HCT116 (cell line): Measurements from ENCODE around the gene COL1A1. TPM values are rescaled to one million over a fixed set of nuclear protein-coding genes. Genes with fewer than 3 reads are reported as not detected.

Source experiments
- ATAC-seq: fragments of 200-7000 bp; cut with Tn5 transposase; 2 replicates; pipeline ENCODE4 v1.9.1; 2020; ENCODE audit warnings: mild to moderate bottlenecking, moderate library complexity
- BruUV-seq: library from RNA; stranded (reverse); fragments of 400-500 nt; replicated peaks from 2 replicates; lab custom pipeline; 2021; lab: Mats Ljungman, UMichigan
- CTCF ChIA-PET: fragments of 300-600 bp; sonication (Branson Sonifier 250); formaldehyde crosslinking; loops from one replicate; lab custom pipeline; 2021; ENCODE audit warnings: antibody characterized with exemption; lab: Charles Lee
- POLR2A ChIA-PET: fragments of 300-600, 350-600 bp; sonication (Branson Sonifier 250); formaldehyde crosslinking; loops from one replicate; lab custom pipeline; 2021; ENCODE audit warnings: antibody characterized with exemption; lab: Charles Lee
- RAD21 ChIA-PET, 2 experiments: fragments of 300-600 bp; sonication (Branson Sonifier 250); formaldehyde crosslinking; loops; one replicate each; lab custom pipeline; 2023; ENCODE audit warnings: low total read pairs in 2 of 2; ENCODE audit not compliant: uncharacterized antibody in 2 of 2, unreplicated experiment in 2 of 2, low non-redundant PET in 1 of 2; lab: Charles Lee
- DNase-seq: peaks from one replicate; pipeline ENCODE4 v3.0.0-alpha.2; 2010; ENCODE audit warnings: low read depth, low spot score
- H2AFZ ChIP-seq: fragments of 200-600 bp; shearing (Covaris generic), sonication (generic); 2 replicates; pipeline ENCODE4 v1.6.1; 2017; ENCODE audit warnings: low read depth, mixed run types, mixed read lengths, antibody characterized with exemption, low read length; ENCODE audit not compliant: poor library complexity, severe bottlenecking
- H3K27ac ChIP-seq: 2 replicates; pipeline ENCODE4 v1.5.1; 2012; ENCODE audit warnings: low read depth, low read length
- H3K27me3 ChIP-seq: fragments of 200-600 bp; sonication (generic); 2 replicates; pipeline ENCODE4 v1.6.1; 2016; ENCODE audit warnings: mixed run types, low read length, mixed read lengths; ENCODE audit not compliant: insufficient read depth
- H3K36me3 ChIP-seq, 2 experiments: fragments of 200-500 bp in 1 of 2; fragments of 200-600 bp in 1 of 2; sonication (Bioruptor generic) in 1 of 2; sonication (generic) in 1 of 2; 2 replicates each; pipeline versions ENCODE4 v1.5.1 to v1.6.1; 2014 to 2016; ENCODE audit warnings: low read length in 2 of 2, inconsistent platforms in 1 of 2, mixed read lengths in 1 of 2, mixed run types in 1 of 2; ENCODE audit not compliant: insufficient read depth in 2 of 2, control insufficient read depth in 1 of 2
- H3K4me1 ChIP-seq, 2 experiments: fragments of 200-600 bp in 1 of 2; sonication (generic) in 1 of 2; 2 replicates each; pipeline versions ENCODE4 v1.5.1 to v1.6.1; 2012 to 2017; ENCODE audit warnings: low read length in 2 of 2, inconsistent platforms in 1 of 2, mild to moderate bottlenecking in 1 of 2, mixed read lengths in 1 of 2, mixed run types in 1 of 2, moderate library complexity in 1 of 2; ENCODE audit not compliant: insufficient read depth in 2 of 2, control insufficient read depth in 1 of 2
- H3K4me2 ChIP-seq: fragments of 200-600 bp; sonication (generic); 2 replicates; pipeline ENCODE4 v1.6.1; 2017; ENCODE audit warnings: mixed run types, low read length, mixed read lengths
- H3K4me3 ChIP-seq, 2 experiments: fragments of 200-600 bp in 1 of 2; sonication (generic) in 1 of 2; replicated peaks in 1 of 2; 2 replicates each; pipeline ENCODE4 v1.5.1; 2011 to 2016; ENCODE audit warnings: low read length in 2 of 2, control low read depth in 1 of 2, low read depth in 1 of 2, mild to moderate bottlenecking in 1 of 2, mixed read lengths in 1 of 2, mixed run types in 1 of 2
- H3K79me2 ChIP-seq: fragments of 200-600 bp; sonication (generic); 2 replicates; pipeline ENCODE4 v1.6.1; 2017; ENCODE audit warnings: mild to moderate bottlenecking, mixed run types, low read length, moderate library complexity, mixed read lengths; ENCODE audit not compliant: insufficient read depth
- H3K9ac ChIP-seq: fragments of 200-600 bp; sonication (generic); 2 replicates; pipeline ENCODE4 v1.6.1; 2016; ENCODE audit warnings: low read length, mixed read lengths
- H3K9me2 ChIP-seq: fragments of 200-600 bp; sonication (generic), shearing (Covaris generic); 2 replicates; pipeline ENCODE4 v1.6.1; 2017; ENCODE audit warnings: mixed run types, mild to moderate bottlenecking, moderate library complexity; ENCODE audit not compliant: insufficient read depth
- H3K9me3 ChIP-seq, 2 experiments: fragments of 200-500 bp in 1 of 2; fragments of 200-600 bp in 1 of 2; sonication (Bioruptor generic) in 1 of 2; sonication (generic) in 1 of 2; 2 replicates each; pipeline ENCODE4 v1.6.1; 2014 to 2017; ENCODE audit warnings: low read length in 2 of 2, mixed read lengths in 2 of 2, inconsistent platforms in 1 of 2, low read depth in 1 of 2, mild to moderate bottlenecking in 1 of 2, mixed run types in 1 of 2, moderate library complexity in 1 of 2; ENCODE audit not compliant: control insufficient read depth in 1 of 2, insufficient read depth in 1 of 2
- H4K20me1 ChIP-seq: fragments of 200-600 bp; sonication (generic), shearing (Covaris generic); 2 replicates; pipeline ENCODE4 v1.6.1; 2017; ENCODE audit warnings: mixed run types, mild to moderate bottlenecking, moderate library complexity; ENCODE audit not compliant: insufficient read depth
- CBX3 ChIP-seq: IDR thresholded peaks from 2 replicates; pipeline ENCODE4 v1.6.1; 2012; ENCODE audit warnings: low read depth
- CEBPB ChIP-seq: IDR thresholded peaks from 2 replicates; pipeline ENCODE4 v1.6.1; 2012; ENCODE audit warnings: low read depth
- EZH2 ChIP-seq: fragments of 200-600 bp; sonication (generic); IDR thresholded peaks from 2 replicates; pipeline ENCODE4 v1.6.1; 2017; ENCODE audit warnings: antibody characterized with exemption, mixed run types
- FOSL1 ChIP-seq: IDR thresholded peaks from 2 replicates; pipeline ENCODE4 v1.6.1; 2012; ENCODE audit warnings: low read depth
- JUND ChIP-seq: IDR thresholded peaks from 2 replicates; pipeline ENCODE4 v1.6.1; 2012
- POLR2A ChIP-seq: IDR thresholded peaks from 2 replicates; pipeline ENCODE4 v1.7.0; 2011; ENCODE audit warnings: borderline replicate concordance; ENCODE audit not compliant: insufficient read depth, insufficient read length; ENCODE audit errors: extremely low read depth
- POLR2AphosphoS5 ChIP-seq: IDR thresholded peaks from 2 replicates; pipeline ENCODE4 v1.6.1; 2011; ENCODE audit warnings: mild to moderate bottlenecking, low read depth, low read length, moderate library complexity
- RAD21 ChIP-seq: IDR thresholded peaks from 2 replicates; pipeline ENCODE4 v1.6.1; 2012; ENCODE audit warnings: low read depth, mild to moderate bottlenecking
- SIN3A ChIP-seq: IDR thresholded peaks from 2 replicates; pipeline ENCODE4 v1.6.1; 2012; ENCODE audit warnings: low read depth
- SP1 ChIP-seq: IDR thresholded peaks from 2 replicates; pipeline ENCODE4 v1.6.1; 2012; ENCODE audit warnings: low read depth
- YY1 ChIP-seq: IDR thresholded peaks from 2 replicates; pipeline ENCODE4 v1.6.1; 2011; ENCODE audit warnings: low read length, low read depth, moderate library complexity, mild to moderate bottlenecking; ENCODE audit not compliant: insufficient replicate concordance; ENCODE audit errors: extremely low read depth
- ZBTB33 ChIP-seq: IDR thresholded peaks from 2 replicates; pipeline ENCODE4 v1.6.1; 2011; ENCODE audit warnings: mild to moderate bottlenecking, low read length, moderate library complexity; ENCODE audit not compliant: insufficient replicate concordance; ENCODE audit errors: extremely low read depth
- ZFX ChIP-seq: fragments of 450-650 bp; IDR thresholded peaks from 2 replicates; pipeline ENCODE4 v1.6.1; 2017
- intact Hi-C: fragments of 100-400 bp; cut with micrococcal nuclease; formaldehyde crosslinking; loops from 2 replicates; pipeline ENCODE4 v1.10.0; 2022
- total RNA-seq: library from RNA; stranded (reverse); gene quantifications from one replicate; pipeline ENCODE4 v1.2.1, GENCODE V29; 2021; ENCODE audit not compliant: unreplicated experiment
- TF ChIP-seq, protein P1 (sequence below): IDR thresholded peaks from 2 replicates; pipeline ENCODE4 v1.6.1; 2012
- TF ChIP-seq, protein P2 (sequence below): IDR thresholded peaks from 2 replicates; pipeline ENCODE4 v1.6.1; 2012

The COL1A1 gene
- total RNA-seq, 1 experiment from 2014 or later: 33.6 TPM

DNA sequence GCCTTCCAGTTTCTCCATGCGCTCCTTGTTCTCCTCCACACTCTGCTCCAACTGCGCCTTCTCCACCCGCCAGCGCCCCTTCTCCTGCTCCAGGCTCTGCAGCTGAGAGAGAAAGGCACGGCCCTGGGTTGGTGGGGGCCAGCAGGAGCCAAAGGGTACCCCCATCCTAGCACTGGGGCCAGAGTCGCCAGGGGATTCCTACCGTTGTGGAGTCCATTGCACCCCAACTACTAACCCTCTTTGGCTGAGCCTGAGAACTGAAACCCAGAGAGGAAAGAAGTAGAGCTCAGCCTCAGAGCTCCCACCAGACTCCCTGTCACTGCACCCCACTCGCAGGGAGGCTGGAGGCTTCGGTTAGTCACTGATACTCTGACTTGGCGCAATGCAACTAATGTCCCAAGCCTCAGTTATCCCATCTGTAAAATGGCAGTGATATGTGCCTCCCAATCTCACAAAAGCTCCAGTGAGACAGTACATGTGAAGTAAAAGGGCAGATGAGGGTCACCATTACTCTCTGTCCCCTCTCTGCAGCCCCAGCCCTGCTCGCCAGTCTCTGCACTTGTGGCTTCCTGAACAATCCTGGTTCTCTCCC is 65.2 kb downstream of the COL1A1 start:
- CTCF ChIA-PET: interaction anchor here (1.2 to 1.6 kb wide), 4 partner anchors 10 to 16 kb away, joined by 3 to 5 read pairs (median 4); no protein-coding TSS in a partner anchor
- intact Hi-C loops: no loop called here
- H3K4me1 ChIP-seq: peaks cover 12 to 34% of the 10 kb centered on the region in 2 experiments
- peaks cover 20% of the 10 kb centered on the region; the same call in 1 of the 2 replicates for H3K79me2 ChIP-seq
- H3K4me2 ChIP-seq: no peak overlapping the region
- H3K27ac ChIP-seq: no peak overlapping the region; the same call in 1 of the 2 replicates
- BruUV-seq: no TSS peak
- H3K4me3 ChIP-seq: no peak overlapping the region
- H3K36me3 ChIP-seq: peaks cover 61 to 70% of the 10 kb centered on the region in 2 experiments
- no peak overlapping the region for H3K9ac ChIP-seq
- peaks cover 4% of the 10 kb centered on the region; the same call in 1 of the 2 replicates for H4K20me1 ChIP-seq
- TF ChIP-seq ZFX: no peak
- no peak for TF ChIP-seq CEBPB
- TF ChIP-seq FOSL1: no peak
- no peak for TF ChIP-seq JUND
- no peak for TF ChIP-seq POLR2AphosphoS5
- TF ChIP-seq EZH2: no peak
- TF ChIP-seq, protein P1, sequence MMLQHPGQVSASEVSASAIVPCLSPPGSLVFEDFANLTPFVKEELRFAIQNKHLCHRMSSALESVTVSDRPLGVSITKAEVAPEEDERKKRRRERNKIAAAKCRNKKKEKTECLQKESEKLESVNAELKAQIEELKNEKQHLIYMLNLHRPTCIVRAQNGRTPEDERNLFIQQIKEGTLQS: no peak
- no peak for TF ChIP-seq ZBTB33
- TF ChIP-seq SIN3A: no peak
- TF ChIP-seq SP1: no peak
- TF ChIP-seq POLR2A: no peak
- TF ChIP-seq CBX3: no peak
- no peak for TF ChIP-seq RAD21
- TF ChIP-seq, protein P2, sequence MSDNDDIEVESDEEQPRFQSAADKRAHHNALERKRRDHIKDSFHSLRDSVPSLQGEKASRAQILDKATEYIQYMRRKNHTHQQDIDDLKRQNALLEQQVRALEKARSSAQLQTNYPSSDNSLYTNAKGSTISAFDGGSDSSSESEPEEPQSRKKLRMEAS: no peak
- no peak for TF ChIP-seq YY1
- DNase-seq (no peak), ATAC-seq (no peak)
- POLR2A ChIA-PET: no interaction called here
- RAD21 ChIA-PET: no interaction called here
- H3K9me3 ChIP-seq: no peaks in the 10 kb centered on the region
- H2AFZ ChIP-seq: no peak overlapping the region
- no peaks in the 10 kb centered on the region for H3K27me3 ChIP-seq
- H3K9me2 ChIP-seq: no peaks in the 10 kb centered on the region
